T-helper 2 cell treated with Interferon-gamma antibody and Interleukin-4, amounts not matched to agents 5 μg/mL and 100 μg/mL, for 36 hours (primary cell): ENCODE data around the gene C9orf43.
A peak's percentile ranks its signal among the peaks of the same experiment; 100 is the strongest.

Experiments
- DNase-seq: peaks from one replicate; pipeline ENCODE4 v3.0.0; 2021; ENCODE audit warnings: low spot score
- H3K27ac Mint-ChIP-seq: one replicate; pipeline ENCODE4 v1.8.0; 2021; ENCODE audit warnings: mild to moderate bottlenecking, mixed read lengths
- H3K27me3 Mint-ChIP-seq: one replicate; pipeline ENCODE4 v1.8.0; 2021; ENCODE audit warnings: low read depth, mixed read lengths
- H3K36me3 Mint-ChIP-seq: one replicate; pipeline ENCODE4 v1.8.0; 2021; ENCODE audit warnings: low read depth, mixed read lengths
- H3K4me1 Mint-ChIP-seq: one replicate; pipeline ENCODE4 v1.8.0; 2021; ENCODE audit warnings: low read depth, mixed read lengths
- H3K4me3 Mint-ChIP-seq: one replicate; pipeline ENCODE4 v1.8.0; 2022; ENCODE audit warnings: mild to moderate bottlenecking, moderate library complexity, mixed read lengths
- H3K9me3 Mint-ChIP-seq: one replicate; pipeline ENCODE4 v1.8.0; 2021; ENCODE audit warnings: mixed read lengths

The C9orf43 gene

GRCh38 chr9:113456235-113456634 is 45.7 kb downstream of the C9orf43 start:
- no peak for DNase-seq
- no peaks in the 10 kb centered on the region for H3K27me3 Mint-ChIP-seq
- peaks cover 9% of the 10 kb centered on the region for H3K4me1 Mint-ChIP-seq

GRCh38 chr9:113461285-113461684 is 50.7 kb downstream of the C9orf43 start:
- peaks cover 12% of the 10 kb centered on the region for H3K4me1 Mint-ChIP-seq
- H3K27ac Mint-ChIP-seq = no peak overlapping the region
- no peak overlapping the region for H3K4me3 Mint-ChIP-seq
- H3K27me3 Mint-ChIP-seq = no peaks in the 10 kb centered on the region
- H3K36me3 Mint-ChIP-seq = no peaks in the 10 kb centered on the region
- no peak for DNase-seq
- H3K9me3 Mint-ChIP-seq = no peaks in the 10 kb centered on the region

More at GRCh38 chr9:113456235-113456634, 45.7 kb downstream of the C9orf43 start:
- Mint-ChIP-seq H3K4me3 (no peak overlapping the region), H3K9me3 (no peaks in the 10 kb centered on the region), H3K27ac (no peak overlapping the region), H3K36me3 (no peaks in the 10 kb centered on the region)

- peaks cover 13% of the 10 kb centered on the region for H3K4me1 Mint-ChIP-seq
- no peak overlapping the region for H3K4me3 Mint-ChIP-seq
- no peaks in the 10 kb centered on the region for H3K36me3 Mint-ChIP-seq
- no peak overlapping the region for H3K27ac Mint-ChIP-seq
- H3K27me3 Mint-ChIP-seq = no peaks in the 10 kb centered on the region
- no peak for DNase-seq
- H3K9me3 Mint-ChIP-seq = peaks cover 1% of the 10 kb centered on the region
Observed at GRCh38 chr9:113461943-113462342, 51.4 kb downstream of the C9orf43 start.

DNA sequence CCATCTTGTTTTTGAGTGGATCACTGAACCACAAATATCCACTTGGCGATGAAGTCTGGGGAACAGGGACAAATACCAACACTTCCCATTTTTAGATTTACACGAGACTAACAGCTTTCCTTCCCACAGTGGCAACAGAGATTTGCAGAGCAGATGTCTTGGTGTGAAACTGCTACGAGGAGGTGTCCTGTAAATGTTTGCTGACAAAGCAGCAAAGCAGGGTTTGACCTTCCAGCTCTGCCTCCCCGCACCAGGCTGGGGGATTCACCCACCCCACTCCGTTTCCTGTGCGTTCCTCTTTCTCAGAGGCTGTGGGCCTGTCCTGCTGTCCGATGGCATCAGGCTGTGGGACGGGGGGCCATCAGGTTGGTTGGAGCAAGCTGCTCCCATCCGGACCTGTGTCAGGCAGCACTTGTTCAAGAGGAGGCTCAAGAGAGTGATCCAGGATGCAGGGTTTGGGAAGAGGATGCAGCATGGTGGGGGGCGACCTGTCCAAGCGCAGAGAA is 52.3 kb downstream of the C9orf43 start:
- Mint-ChIP-seq H3K36me3 (no peaks in the 10 kb centered on the region), H3K27me3 (peaks cover under 1% of the 10 kb centered on the region), H3K9me3 (peaks cover 10% of the 10 kb centered on the region), H3K4me1 (peaks cover 13% of the 10 kb centered on the region), H3K4me3 (no peak overlapping the region), H3K27ac (no peak overlapping the region)
- no peak for DNase-seq

GRCh38 chr9:113463418-113464285 is 53.1 kb downstream of the C9orf43 start, which contains the start of gene RGS3:
TSS of gene RGS3 (plus strand) at chr9:113463727. CDS start at chr9:113463803, 76 bp downstream.
- no peak within 1 kb of the TSS for H3K27ac Mint-ChIP-seq
- no peak for DNase-seq
- peaks cover 13% of the 10 kb centered on the region for H3K4me1 Mint-ChIP-seq
- H3K4me3 Mint-ChIP-seq = no peak within 1 kb of the TSS
- H3K27me3 Mint-ChIP-seq = peaks cover 4% of the 10 kb centered on the region
- H3K9me3 Mint-ChIP-seq = peaks cover 15% of the 10 kb centered on the region
- H3K36me3 Mint-ChIP-seq = no peaks in the 10 kb centered on the region

DNA sequence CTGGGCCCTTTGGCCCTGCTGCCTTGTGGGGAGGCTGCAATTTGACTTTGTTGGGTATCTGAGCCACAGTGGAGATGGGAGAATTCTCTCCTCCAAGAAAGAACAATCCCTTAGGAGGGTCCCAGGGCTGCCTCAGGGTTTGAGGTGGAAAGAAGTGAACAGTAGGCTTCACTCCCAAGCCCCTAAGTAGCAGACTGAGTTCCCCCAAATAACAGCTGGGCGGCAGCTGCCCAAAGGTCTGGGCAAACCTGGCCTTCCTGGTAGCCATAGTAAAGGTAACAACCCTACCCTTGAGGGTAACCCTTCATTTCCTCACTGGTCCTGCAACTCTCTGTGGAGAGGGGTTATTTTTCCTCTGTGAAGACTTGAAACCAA is 53.7 kb downstream of the C9orf43 start:
- Mint-ChIP-seq H3K9me3 (peaks cover 15% of the 10 kb centered on the region), H3K4me1 (peaks cover 13% of the 10 kb centered on the region), H3K4me3 (no peak overlapping the region), H3K27ac (no peak overlapping the region), H3K27me3 (peaks cover 4% of the 10 kb centered on the region), H3K36me3 (no peaks in the 10 kb centered on the region)
- DNase-seq = no peak

DNA sequence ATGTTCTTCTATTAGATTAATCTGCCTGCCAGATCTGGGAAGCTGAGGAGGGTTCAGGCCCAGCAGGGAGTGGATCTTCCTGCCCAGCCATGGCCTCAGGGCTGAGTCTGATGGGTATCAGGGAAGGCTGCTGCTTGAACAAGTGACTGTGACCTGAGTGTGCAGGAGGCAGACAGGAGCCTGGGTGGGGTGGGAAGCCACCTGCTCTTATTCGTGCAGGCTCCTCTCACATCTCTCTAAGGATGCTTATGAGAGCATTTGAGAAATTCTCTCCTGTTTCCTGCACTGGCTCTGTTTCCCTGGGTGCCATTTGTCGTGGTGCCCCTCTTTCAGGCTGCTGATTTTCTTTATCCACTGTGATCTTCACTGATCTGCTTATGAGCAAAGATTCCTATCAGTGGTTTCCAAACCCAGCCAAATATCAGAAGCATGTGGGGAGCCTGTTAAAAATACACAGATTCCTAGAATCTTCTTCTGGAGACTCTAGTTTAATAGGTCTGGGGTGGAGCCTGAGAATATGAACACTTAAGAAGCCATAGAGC is 55.1 kb downstream of the C9orf43 start:
- Mint-ChIP-seq H3K4me1 (peaks cover 13% of the 10 kb centered on the region), H3K27ac (peak overlapping the region; percentile 9)

DNA sequence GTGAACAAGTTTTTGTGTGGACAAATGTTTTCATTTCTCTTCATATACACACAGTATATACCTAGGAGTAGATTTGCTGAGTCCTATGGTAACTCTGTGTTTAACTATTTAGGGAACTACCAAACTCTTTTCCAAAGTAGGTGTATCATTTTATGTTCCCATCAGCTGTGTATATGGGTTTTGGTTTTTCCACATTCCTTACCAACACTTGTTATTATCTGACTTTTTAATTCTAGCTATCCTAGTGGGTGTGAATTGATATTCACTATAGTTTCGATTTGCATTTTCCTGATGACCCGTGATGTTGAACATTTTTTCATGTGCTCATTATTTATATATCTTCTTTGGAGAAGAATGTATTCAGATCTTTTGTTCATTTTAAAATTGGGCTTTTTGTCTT is 56.6 kb downstream of the C9orf43 start:
- no peak overlapping the region for H3K4me3 Mint-ChIP-seq
- peaks cover 13% of the 10 kb centered on the region for H3K4me1 Mint-ChIP-seq
- H3K36me3 Mint-ChIP-seq = no peaks in the 10 kb centered on the region

More for the DNA sequence above, 55.1 kb downstream of the C9orf43 start:
- peaks cover 15% of the 10 kb centered on the region for H3K9me3 Mint-ChIP-seq
- H3K27me3 Mint-ChIP-seq = peaks cover 4% of the 10 kb centered on the region
- no peak overlapping the region for H3K4me3 Mint-ChIP-seq
- H3K36me3 Mint-ChIP-seq = no peaks in the 10 kb centered on the region
- DNase-seq = no peak

GRCh38 chr9:113468716-113469448 is 58.3 kb downstream of the C9orf43 start:
- no peak overlapping the region for H3K27ac Mint-ChIP-seq
- DNase-seq = no peak
- peaks cover 7% of the 10 kb centered on the region for H3K27me3 Mint-ChIP-seq
- peaks cover 15% of the 10 kb centered on the region for H3K9me3 Mint-ChIP-seq
- H3K4me3 Mint-ChIP-seq = no peak overlapping the region
- no peaks in the 10 kb centered on the region for H3K36me3 Mint-ChIP-seq
- H3K4me1 Mint-ChIP-seq = peaks cover 13% of the 10 kb centered on the region

More for the DNA sequence above, 56.6 kb downstream of the C9orf43 start:
- H3K27ac Mint-ChIP-seq = no peak overlapping the region
- H3K27me3 Mint-ChIP-seq = peaks cover 4% of the 10 kb centered on the region
- DNase-seq = no peak
- H3K9me3 Mint-ChIP-seq = peaks cover 15% of the 10 kb centered on the region

DNA sequence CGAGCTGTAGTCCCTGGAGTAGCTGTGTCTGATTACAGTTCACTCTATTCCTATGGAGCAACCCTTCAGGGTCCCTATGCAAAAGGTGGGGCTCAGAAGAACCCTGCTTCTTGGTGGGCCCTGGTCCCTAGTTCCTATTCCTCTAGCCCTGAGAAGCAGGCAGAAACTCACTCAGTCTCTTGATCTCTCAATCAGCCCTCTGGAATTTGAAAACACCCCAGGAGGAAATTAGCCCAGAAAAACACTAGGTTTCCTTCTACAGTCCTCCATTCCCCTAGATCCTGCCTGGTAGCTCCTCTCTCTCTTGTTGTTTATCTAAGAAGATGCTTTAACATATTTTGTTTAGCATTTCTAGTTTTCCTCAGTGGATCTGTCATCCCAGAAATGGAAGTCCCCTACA is 60.6 kb downstream of the C9orf43 start:
- no peak overlapping the region for H3K27ac Mint-ChIP-seq
- no peak for DNase-seq

DNA sequence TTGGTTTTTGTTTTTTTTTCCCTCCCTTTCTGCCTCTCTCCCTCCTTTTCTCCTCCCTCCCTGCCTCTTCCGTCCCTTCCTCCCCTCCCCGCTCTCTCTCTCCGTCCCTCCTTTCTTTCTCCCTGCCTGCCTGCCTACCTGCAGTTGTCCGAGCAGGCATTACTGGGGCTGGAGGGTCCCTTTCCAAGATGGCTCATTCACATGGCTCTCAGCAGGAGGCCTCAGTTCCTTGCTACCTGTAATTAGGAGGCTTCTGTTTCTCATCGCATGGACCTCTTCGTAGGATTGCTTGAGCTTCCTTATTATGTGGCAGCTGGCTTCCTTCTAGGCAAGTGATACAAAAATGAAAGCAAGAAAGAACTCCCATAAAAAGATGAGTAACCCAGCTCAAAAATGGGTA is 61.0 kb downstream of the C9orf43 start:
- peaks cover 7% of the 10 kb centered on the region for H3K27me3 Mint-ChIP-seq
- H3K9me3 Mint-ChIP-seq = peaks cover 15% of the 10 kb centered on the region
- DNase-seq = no peak
- H3K27ac Mint-ChIP-seq = no peak overlapping the region
- no peak overlapping the region for H3K4me3 Mint-ChIP-seq
- no peaks in the 10 kb centered on the region for H3K36me3 Mint-ChIP-seq
- no peaks in the 10 kb centered on the region for H3K4me1 Mint-ChIP-seq

More for the DNA sequence above, 60.6 kb downstream of the C9orf43 start:
- H3K9me3 Mint-ChIP-seq = peaks cover 15% of the 10 kb centered on the region
- no peaks in the 10 kb centered on the region for H3K36me3 Mint-ChIP-seq
- H3K27me3 Mint-ChIP-seq = peaks cover 7% of the 10 kb centered on the region
- H3K4me1 Mint-ChIP-seq = peaks cover 2% of the 10 kb centered on the region
- H3K4me3 Mint-ChIP-seq = no peak overlapping the region

GRCh38 chr9:113472199-113472598 is 61.7 kb downstream of the C9orf43 start:
- H3K4me1 Mint-ChIP-seq = no peaks in the 10 kb centered on the region
- no peak for DNase-seq
- H3K36me3 Mint-ChIP-seq = no peaks in the 10 kb centered on the region
- peaks cover 11% of the 10 kb centered on the region for H3K9me3 Mint-ChIP-seq
- peaks cover 8% of the 10 kb centered on the region for H3K27me3 Mint-ChIP-seq
- no peak overlapping the region for H3K4me3 Mint-ChIP-seq
- no peak overlapping the region for H3K27ac Mint-ChIP-seq

DNA sequence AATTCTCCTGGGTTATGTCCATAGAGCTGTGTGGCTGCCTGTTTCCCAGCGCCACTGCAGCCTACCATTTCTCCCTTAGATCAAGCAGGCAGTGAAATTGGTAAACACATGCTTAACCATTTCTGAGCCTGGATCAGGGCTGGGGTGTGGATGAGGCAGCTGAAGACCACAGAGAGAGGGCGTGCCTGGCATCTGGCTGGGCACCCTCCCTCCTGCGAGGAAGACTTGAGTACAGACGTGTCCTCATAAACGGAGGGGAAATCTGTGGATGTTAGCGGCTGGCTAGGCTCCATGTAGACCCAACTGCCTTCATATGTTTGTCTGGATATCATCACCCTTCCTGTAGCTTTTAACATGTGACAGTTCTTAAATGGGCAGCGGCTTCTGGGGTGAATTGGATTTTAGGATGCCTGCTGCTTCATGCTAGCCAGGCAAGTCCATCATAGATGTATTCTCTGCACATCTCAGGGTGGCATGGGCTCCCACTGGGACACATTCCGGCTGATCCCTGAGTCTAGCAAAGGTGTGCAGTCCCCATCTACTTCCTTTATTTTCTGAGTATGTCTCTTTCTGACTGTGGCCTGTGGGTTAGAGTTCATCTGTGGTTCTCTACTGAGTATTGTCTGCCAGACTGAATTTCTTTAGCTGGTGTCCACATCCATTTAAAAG is 63.9 kb downstream of the C9orf43 start:
- Mint-ChIP-seq H3K36me3 (no peaks in the 10 kb centered on the region), H3K27me3 (peaks cover 15% of the 10 kb centered on the region), H3K4me1 (peaks cover 8% of the 10 kb centered on the region), H3K4me3 (no peak overlapping the region), H3K27ac (no peak overlapping the region), H3K9me3 (no peaks in the 10 kb centered on the region)
- no peak for DNase-seq
